Measurements from ENCODE around the gene GNB3.

DNA sequence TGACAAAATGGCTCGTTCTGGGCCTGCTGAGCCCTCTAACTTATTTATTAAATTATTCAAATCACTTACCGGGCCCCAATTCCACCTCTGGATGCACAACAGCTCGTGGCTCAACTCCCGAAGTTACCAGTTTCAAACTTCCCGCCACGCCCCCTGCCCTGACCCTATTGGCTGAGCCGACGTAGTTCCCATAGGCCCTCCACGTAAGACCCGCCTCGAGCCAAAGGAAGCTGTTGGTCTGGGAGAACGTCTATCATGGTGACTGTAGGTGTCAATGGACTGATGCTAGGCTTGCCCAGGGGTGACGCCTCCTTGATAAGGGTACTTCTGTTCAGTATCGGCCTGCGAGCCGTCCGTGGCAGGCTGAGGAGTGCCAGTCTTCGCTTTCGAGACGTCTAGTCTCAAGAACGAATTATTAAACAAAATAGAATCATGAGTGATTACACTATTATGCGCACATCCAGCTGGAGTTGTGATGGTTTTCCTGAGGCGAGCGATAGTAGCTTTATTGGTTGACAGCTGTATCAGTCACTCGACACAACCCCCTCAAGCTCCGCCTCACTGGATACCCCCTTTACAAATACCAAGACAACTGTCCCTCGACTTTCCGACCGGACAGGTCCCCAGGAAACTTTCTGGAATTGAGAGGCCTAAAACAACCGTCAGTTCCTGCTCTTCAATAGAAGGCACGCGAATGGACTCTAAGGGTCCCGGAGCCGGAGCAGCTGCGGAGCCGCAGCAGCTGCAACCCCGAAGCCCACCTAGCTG, 10.6 kb downstream of the GNB3 start, which contains the start of gene CDCA3:
- TF ChIP-seq TP53 (CRISPR knock-in tag; IDR thresholded peaks at IDR 0.05) (no peak), CTCF (IDR thresholded peaks at IDR 0.05) (no peak), ZSCAN20 (CRISPR knock-in tag; IDR thresholded peaks at IDR 0.05) (no peak), JUNB (IDR thresholded peaks at IDR 0.05) (no peak), CEBPB (IDR thresholded peaks at IDR 0.05) (no peak), CHD4 (IDR thresholded peaks at IDR 0.05; ENCODE audit: borderline replicate concordance) (no peak), POLR2A (IDR thresholded peaks at IDR 0.05; ENCODE audit: low read length) (peak; percentile 41; the same call in 1 of the 2 replicates), HOXA7 (CRISPR knock-in tag; IDR thresholded peaks at IDR 0.05) (no peak)
- TF ChIP-seq, protein P1, sequence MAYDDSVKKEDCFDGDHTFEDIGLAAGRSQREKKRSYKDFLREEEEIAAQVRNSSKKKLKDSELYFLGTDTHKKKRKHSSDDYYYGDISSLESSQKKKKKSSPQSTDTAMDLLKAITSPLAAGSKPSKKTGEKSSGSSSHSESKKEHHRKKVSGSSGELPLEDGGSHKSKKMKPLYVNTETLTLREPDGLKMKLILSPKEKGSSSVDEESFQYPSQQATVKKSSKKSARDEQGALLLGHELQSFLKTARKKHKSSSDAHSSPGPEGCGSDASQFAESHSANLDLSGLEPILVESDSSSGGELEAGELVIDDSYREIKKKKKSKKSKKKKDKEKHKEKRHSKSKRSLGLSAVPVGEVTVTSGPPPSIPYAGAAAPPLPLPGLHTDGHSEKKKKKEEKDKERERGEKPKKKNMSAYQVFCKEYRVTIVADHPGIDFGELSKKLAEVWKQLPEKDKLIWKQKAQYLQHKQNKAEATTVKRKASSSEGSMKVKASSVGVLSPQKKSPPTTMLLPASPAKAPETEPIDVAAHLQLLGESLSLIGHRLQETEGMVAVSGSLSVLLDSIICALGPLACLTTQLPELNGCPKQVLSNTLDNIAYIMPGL (CRISPR knock-in tag; IDR thresholded peaks at IDR 0.05; ENCODE audit: borderline replicate concordance), result no peak
- TF ChIP-seq, protein P2, sequence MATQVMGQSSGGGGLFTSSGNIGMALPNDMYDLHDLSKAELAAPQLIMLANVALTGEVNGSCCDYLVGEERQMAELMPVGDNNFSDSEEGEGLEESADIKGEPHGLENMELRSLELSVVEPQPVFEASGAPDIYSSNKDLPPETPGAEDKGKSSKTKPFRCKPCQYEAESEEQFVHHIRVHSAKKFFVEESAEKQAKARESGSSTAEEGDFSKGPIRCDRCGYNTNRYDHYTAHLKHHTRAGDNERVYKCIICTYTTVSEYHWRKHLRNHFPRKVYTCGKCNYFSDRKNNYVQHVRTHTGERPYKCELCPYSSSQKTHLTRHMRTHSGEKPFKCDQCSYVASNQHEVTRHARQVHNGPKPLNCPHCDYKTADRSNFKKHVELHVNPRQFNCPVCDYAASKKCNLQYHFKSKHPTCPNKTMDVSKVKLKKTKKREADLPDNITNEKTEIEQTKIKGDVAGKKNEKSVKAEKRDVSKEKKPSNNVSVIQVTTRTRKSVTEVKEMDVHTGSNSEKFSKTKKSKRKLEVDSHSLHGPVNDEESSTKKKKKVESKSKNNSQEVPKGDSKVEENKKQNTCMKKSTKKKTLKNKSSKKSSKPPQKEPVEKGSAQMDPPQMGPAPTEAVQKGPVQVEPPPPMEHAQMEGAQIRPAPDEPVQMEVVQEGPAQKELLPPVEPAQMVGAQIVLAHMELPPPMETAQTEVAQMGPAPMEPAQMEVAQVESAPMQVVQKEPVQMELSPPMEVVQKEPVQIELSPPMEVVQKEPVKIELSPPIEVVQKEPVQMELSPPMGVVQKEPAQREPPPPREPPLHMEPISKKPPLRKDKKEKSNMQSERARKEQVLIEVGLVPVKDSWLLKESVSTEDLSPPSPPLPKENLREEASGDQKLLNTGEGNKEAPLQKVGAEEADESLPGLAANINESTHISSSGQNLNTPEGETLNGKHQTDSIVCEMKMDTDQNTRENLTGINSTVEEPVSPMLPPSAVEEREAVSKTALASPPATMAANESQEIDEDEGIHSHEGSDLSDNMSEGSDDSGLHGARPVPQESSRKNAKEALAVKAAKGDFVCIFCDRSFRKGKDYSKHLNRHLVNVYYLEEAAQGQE (IDR thresholded peaks at IDR 0.05), result no peak
